T-helper 2 cell treated with Interferon-gamma antibody and Interleukin-4, amounts not matched to agents 5 μg/mL and 100 μg/mL, for 36 hours (primary cell): ENCODE data around the gene ODC1.
"Not testable (repeated sequence)": the region's sequence is repeated elsewhere in the genome, so short reads cannot be mapped to it uniquely, and the experiment has no call there.

ENCODE experiments used
- DNase-seq: peaks from one replicate; pipeline ENCODE4 v3.0.0; 2021; ENCODE audit warnings: low spot score
- H3K27ac Mint-ChIP-seq: one replicate; pipeline ENCODE4 v1.8.0; 2021; ENCODE audit warnings: mild to moderate bottlenecking, mixed read lengths
- H3K27me3 Mint-ChIP-seq: one replicate; pipeline ENCODE4 v1.8.0; 2021; ENCODE audit warnings: low read depth, mixed read lengths
- H3K36me3 Mint-ChIP-seq: one replicate; pipeline ENCODE4 v1.8.0; 2021; ENCODE audit warnings: low read depth, mixed read lengths
- H3K4me1 Mint-ChIP-seq: one replicate; pipeline ENCODE4 v1.8.0; 2021; ENCODE audit warnings: low read depth, mixed read lengths
- H3K4me3 Mint-ChIP-seq: one replicate; pipeline ENCODE4 v1.8.0; 2022; ENCODE audit warnings: mild to moderate bottlenecking, moderate library complexity, mixed read lengths
- H3K9me3 Mint-ChIP-seq: one replicate; pipeline ENCODE4 v1.8.0; 2021; ENCODE audit warnings: mixed read lengths

ODC1 gene

DNA sequence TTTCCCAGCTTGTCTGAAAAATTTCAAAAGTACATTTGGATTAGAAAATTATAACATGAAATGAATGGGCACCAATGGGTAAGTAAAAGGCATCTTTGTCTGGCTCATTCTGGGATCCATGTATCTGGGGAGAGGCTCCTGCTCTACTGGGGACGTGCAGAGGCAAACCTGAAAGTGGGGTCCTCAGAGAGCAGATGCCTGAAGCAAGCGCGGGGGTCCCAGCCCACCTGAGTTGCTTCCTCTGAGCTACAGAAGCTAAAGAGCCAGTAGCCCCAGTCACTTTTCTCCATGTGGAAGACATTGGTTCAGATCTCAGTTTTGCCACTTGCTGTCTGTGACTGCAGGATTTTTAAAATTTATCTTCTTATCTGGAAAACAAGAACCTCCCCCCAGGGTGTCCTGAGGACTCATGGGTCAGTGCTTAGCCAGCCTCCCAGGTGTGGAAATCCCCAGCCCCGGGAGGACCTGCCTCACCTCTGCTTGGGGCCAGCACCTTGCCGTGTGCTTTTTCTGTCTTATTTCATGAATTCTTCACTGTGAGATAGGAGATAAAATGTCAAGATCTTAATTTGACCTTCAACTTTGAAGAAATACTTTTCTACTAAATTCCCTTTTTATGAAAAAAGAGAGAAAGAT lies 25.1 kb upstream of the ODC1 start:
- Mint-ChIP-seq H3K4me3 (no peak overlapping the region), H3K27ac (no peak overlapping the region), H3K9me3 (no peaks in the 10 kb centered on the region), H3K36me3 (no peaks in the 10 kb centered on the region), H3K4me1 (peaks cover 9% of the 10 kb centered on the region), H3K27me3 (peaks cover 3% of the 10 kb centered on the region)
- DNase-seq = no peak

GRCh38 chr2:10471955-10472354 lies 23.8 kb upstream of the ODC1 start:
- no peak overlapping the region for H3K27ac Mint-ChIP-seq
- DNase-seq = no peak
- no peaks in the 10 kb centered on the region for H3K9me3 Mint-ChIP-seq
- no peaks in the 10 kb centered on the region for H3K36me3 Mint-ChIP-seq
- H3K4me3 Mint-ChIP-seq = no peak overlapping the region
- peaks cover 3% of the 10 kb centered on the region for H3K27me3 Mint-ChIP-seq
- peaks cover 2% of the 10 kb centered on the region for H3K4me1 Mint-ChIP-seq

- Mint-ChIP-seq H3K36me3 (no peaks in the 10 kb centered on the region), H3K27me3 (peaks cover 3% of the 10 kb centered on the region), H3K9me3 (no peaks in the 10 kb centered on the region), H3K4me3 (no peak overlapping the region), H3K27ac (no peak overlapping the region), H3K4me1 (no peaks in the 10 kb centered on the region)
- DNase-seq = no peak
Measured at GRCh38 chr2:10471046-10471571, 23.0 kb upstream of the ODC1 start.

GRCh38 chr2:10469955-10470608 lies 22.0 kb upstream of the ODC1 start:
- H3K27ac Mint-ChIP-seq = no peak overlapping the region
- DNase-seq = no peak
- no peak overlapping the region for H3K4me3 Mint-ChIP-seq
- H3K36me3 Mint-ChIP-seq = no peaks in the 10 kb centered on the region
- peaks cover 5% of the 10 kb centered on the region for H3K27me3 Mint-ChIP-seq
- no peaks in the 10 kb centered on the region for H3K4me1 Mint-ChIP-seq
- H3K9me3 Mint-ChIP-seq = no peaks in the 10 kb centered on the region

GRCh38 chr2:10469301-10469700 lies 21.2 kb upstream of the ODC1 start:
- no peak for DNase-seq
- H3K4me1 Mint-ChIP-seq = no peaks in the 10 kb centered on the region
- no peak overlapping the region for H3K27ac Mint-ChIP-seq
- H3K4me3 Mint-ChIP-seq = no peak overlapping the region
- peaks cover 5% of the 10 kb centered on the region for H3K27me3 Mint-ChIP-seq
- H3K9me3 Mint-ChIP-seq = no peaks in the 10 kb centered on the region
- no peaks in the 10 kb centered on the region for H3K36me3 Mint-ChIP-seq

- Mint-ChIP-seq H3K4me3 (no peak overlapping the region), H3K4me1 (no peaks in the 10 kb centered on the region), H3K27me3 (peaks cover 3% of the 10 kb centered on the region), H3K36me3 (no peaks in the 10 kb centered on the region), H3K9me3 (no peaks in the 10 kb centered on the region), H3K27ac (no peak overlapping the region)
- DNase-seq = no peak
Measured at GRCh38 chr2:10467401-10467800, 19.3 kb upstream of the ODC1 start.

DNA sequence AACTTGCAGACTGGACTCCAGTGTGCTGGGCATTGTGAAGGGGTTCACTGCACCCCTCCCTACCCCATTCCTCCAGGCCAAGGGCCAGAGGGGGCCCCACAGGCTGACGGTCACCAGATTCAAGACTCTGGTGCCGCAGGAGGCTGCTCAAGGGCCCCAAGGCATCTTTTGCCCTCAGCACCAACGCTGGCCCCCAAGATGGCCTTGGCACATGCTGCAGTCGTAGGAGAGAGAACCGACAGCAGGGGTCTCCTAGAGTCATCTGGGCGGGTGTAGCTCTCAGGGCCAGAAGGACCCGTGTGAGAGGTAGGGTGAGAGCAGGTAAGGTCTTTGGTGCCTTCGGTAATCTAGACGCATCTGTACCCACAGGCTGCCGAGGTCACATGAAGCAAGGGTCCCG lies 18.7 kb upstream of the ODC1 start:
- Mint-ChIP-seq H3K36me3 (no peaks in the 10 kb centered on the region), H3K27me3 (peaks cover 3% of the 10 kb centered on the region), H3K27ac (no peak overlapping the region), H3K4me3 (no peak overlapping the region), H3K9me3 (no peaks in the 10 kb centered on the region), H3K4me1 (no peaks in the 10 kb centered on the region)
- no peak for DNase-seq

DNA sequence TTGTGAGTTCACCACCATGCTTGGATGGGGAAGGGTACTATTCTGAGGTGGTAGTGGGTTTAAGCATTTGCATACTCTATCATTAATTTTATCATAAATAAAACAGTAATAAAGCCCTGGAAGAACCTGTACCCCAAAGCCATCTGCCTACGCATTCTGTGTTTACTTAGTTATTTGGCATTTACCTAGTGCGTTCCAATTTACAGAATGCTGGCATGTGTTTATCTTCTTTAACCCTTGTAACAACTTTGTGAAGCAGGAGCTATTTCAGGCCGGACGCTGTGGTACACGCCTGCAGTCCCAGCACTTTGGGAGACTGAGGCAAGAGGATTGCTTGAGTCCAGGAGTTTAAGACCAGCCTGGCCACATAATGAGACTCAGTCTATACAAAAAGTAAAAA lies 17.8 kb upstream of the ODC1 start:
- DNase-seq = no peak
- Mint-ChIP-seq H3K27ac (no peak overlapping the region), H3K4me1 (no peaks in the 10 kb centered on the region), H3K4me3 (no peak overlapping the region), H3K27me3 (peaks cover 4% of the 10 kb centered on the region), H3K9me3 (no peaks in the 10 kb centered on the region), H3K36me3 (no peaks in the 10 kb centered on the region)

- no peak for DNase-seq
- Mint-ChIP-seq H3K27ac (no peak overlapping the region), H3K4me1 (no peaks in the 10 kb centered on the region), H3K9me3 (no peaks in the 10 kb centered on the region), H3K36me3 (no peaks in the 10 kb centered on the region), H3K27me3 (peaks cover 21% of the 10 kb centered on the region), H3K4me3 (no peak overlapping the region)
Measured at GRCh38 chr2:10462178-10463083, 14.3 kb upstream of the ODC1 start.

- peaks cover 18% of the 10 kb centered on the region for H3K27me3 Mint-ChIP-seq
- H3K27ac Mint-ChIP-seq = no peak overlapping the region
- DNase-seq = no peak
- H3K36me3 Mint-ChIP-seq = no peaks in the 10 kb centered on the region
- H3K4me1 Mint-ChIP-seq = no peaks in the 10 kb centered on the region
- no peaks in the 10 kb centered on the region for H3K9me3 Mint-ChIP-seq
- no peak overlapping the region for H3K4me3 Mint-ChIP-seq
Measured at GRCh38 chr2:10460366-10460796, 12.3 kb upstream of the ODC1 start.

DNA sequence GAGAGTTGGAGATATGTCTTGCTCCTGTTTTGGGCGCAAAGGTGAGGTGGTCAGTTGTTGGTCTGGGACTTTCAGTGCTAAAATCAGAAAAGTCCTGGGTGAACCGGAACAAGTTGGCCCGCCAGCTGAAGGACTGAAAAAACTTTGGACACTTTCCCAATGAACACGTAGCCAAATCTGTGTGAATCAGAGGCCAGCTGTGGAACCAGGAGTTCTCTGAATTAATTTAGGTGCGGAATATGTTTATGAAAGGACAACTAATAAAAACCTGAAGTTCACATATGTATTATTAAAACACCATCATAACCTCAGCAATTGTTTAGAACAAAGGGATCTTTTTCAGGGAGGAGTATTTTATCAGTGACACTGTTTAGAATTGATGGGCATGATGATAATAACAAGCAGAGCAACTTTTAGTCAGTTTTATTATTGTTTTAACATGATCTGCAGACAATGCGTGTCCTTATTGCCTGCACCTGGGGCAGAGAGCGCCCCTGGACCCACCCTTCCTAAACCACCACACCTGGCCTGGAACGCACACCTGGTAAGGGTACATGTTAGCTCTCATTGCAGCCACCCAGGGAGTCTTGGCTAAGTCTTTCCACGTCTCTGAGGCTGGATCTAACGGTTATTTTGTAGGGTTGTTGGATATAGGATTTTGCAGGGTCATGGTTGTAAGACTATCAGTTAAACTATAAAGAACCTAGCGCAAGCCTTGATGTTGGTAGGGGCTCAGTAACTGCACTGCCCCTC lies 9.9 kb upstream of the ODC1 start:
- no peak overlapping the region for H3K4me3 Mint-ChIP-seq
- H3K36me3 Mint-ChIP-seq = no peaks in the 10 kb centered on the region
- DNase-seq = no peak
- peaks cover 2% of the 10 kb centered on the region for H3K4me1 Mint-ChIP-seq
- no peaks in the 10 kb centered on the region for H3K9me3 Mint-ChIP-seq
- peaks cover 18% of the 10 kb centered on the region for H3K27me3 Mint-ChIP-seq
- H3K27ac Mint-ChIP-seq = no peak overlapping the region

- DNase-seq, H3K9me3 Mint-ChIP-seq, H3K36me3 Mint-ChIP-seq, H3K4me1 Mint-ChIP-seq, H3K27ac Mint-ChIP-seq, H3K4me3 Mint-ChIP-seq: not testable (repeated sequence)
- peaks cover 18% of the 10 kb centered on the region for H3K27me3 Mint-ChIP-seq
Measured at GRCh38 chr2:10457195-10457594, 9.1 kb upstream of the ODC1 start.

GRCh38 chr2:10454505-10454904 lies 6.4 kb upstream of the ODC1 start:
- DNase-seq = no peak
- Mint-ChIP-seq H3K27me3 (peaks cover 11% of the 10 kb centered on the region), H3K4me3 (no peak overlapping the region), H3K36me3 (no peaks in the 10 kb centered on the region), H3K4me1 (peaks cover 9% of the 10 kb centered on the region), H3K9me3 (no peaks in the 10 kb centered on the region), H3K27ac (no peak overlapping the region)
